ENCODE measurements around the gene SLC26A6. TPM values are rescaled to one million over a fixed set of nuclear protein-coding genes. Genes with fewer than 3 reads are reported as not detected.

SLC26A6 gene
- total and polyA plus RNA-seq, 8 donors: 14.8 to 279 (median 54.0) TPM

DNA sequence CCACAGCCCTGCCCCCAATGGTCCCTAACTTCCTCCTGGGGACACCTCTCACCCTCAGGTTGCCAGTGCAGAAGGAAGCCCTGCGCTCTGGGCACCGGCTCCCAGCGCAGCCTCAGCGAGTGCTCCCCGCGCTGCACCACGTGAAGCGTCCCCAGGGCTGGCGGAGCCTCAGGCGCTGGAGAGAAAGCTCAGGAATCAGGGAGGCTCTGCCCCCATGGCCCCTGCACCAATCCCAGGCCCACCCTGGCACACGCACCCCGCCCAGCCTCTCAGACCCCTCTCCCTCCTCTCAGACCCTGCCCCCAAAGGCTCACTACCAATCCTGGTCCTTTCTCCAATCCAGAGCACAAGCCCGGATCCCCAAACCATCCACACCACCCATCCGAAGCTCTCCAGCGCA is 47.0 kb downstream of the SLC26A6 start:
- peaks cover 0 to 29% (median 0%) of the 10 kb centered on the region in 3 donors for H3K27me3 ChIP-seq
- H3K27ac ChIP-seq: no peak overlapping the region
- no peaks in the 10 kb centered on the region for H3K4me1 ChIP-seq
- TF ChIP-seq, protein P1, sequence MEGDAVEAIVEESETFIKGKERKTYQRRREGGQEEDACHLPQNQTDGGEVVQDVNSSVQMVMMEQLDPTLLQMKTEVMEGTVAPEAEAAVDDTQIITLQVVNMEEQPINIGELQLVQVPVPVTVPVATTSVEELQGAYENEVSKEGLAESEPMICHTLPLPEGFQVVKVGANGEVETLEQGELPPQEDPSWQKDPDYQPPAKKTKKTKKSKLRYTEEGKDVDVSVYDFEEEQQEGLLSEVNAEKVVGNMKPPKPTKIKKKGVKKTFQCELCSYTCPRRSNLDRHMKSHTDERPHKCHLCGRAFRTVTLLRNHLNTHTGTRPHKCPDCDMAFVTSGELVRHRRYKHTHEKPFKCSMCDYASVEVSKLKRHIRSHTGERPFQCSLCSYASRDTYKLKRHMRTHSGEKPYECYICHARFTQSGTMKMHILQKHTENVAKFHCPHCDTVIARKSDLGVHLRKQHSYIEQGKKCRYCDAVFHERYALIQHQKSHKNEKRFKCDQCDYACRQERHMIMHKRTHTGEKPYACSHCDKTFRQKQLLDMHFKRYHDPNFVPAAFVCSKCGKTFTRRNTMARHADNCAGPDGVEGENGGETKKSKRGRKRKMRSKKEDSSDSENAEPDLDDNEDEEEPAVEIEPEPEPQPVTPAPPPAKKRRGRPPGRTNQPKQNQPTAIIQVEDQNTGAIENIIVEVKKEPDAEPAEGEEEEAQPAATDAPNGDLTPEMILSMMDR (IDR thresholded peaks at IDR 0.05): no peak
- TF ChIP-seq POLR2AphosphoS5 (IDR thresholded peaks at IDR 0.05): no peak
- no peak for TF ChIP-seq EP300 (IDR thresholded peaks at IDR 0.05)
- TF ChIP-seq POLR2A (IDR thresholded peaks at IDR 0.05): no peak
- H3K9me3 ChIP-seq: no peaks in the 10 kb centered on the region
- no peak for DNase-seq
- 50 to 69% (median 57%) methylated on average over 6 to 15 of the region's 15 CpGs for WGBS, 5 donors
- intact Hi-C loops (cut with DNase I; ENCODE audit: low total_unique reads): no loop called here
- H3K36me3 ChIP-seq: peaks cover 0 to 11% (median 6%) of the 10 kb centered on the region in 4 donors
- no peak overlapping the region for H3K4me3 ChIP-seq

DNA sequence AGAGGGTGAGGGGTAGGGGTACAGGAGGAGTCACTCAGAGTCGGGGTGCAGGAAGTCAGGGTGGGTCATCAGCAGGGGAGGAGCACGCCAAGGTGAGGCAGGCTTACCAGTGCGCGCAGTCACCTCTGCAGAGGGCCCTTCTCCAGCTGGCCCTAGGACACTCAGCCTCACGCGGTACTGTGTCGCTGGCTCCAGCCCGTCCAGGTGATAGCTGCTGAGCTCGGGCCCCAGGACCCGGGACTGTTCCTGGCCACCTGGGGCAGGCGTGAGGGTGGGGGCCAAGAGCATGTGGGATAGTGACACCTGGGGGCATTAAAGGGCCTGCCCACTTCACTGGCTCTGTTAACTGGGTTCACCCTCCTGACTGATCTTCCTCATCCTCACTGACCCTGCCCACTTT is 47.6 kb downstream of the SLC26A6 start:
- intact Hi-C loops (cut with DNase I; ENCODE audit: low total_unique reads): no loop called here
- Histone ChIP-seq H3K27me3 (peaks cover 0 to 24% (median 0%) of the 10 kb centered on the region in 3 donors), H3K9me3 (no peaks in the 10 kb centered on the region), H3K27ac (no peak overlapping the region), H3K4me3 (no peak overlapping the region), H3K4me1 (no peaks in the 10 kb centered on the region), H3K36me3 (peaks cover 0 to 11% (median 6%) of the 10 kb centered on the region in 4 donors)
- whole genome bisulfite sequencing, 5 donors: 67 to 80% (median 74%) methylated on average over 5 to 11 of the region's 11 CpGs
- DNase-seq: no peak
- TF ChIP-seq EP300 (IDR thresholded peaks at IDR 0.05) (no peak), POLR2AphosphoS5 (IDR thresholded peaks at IDR 0.05) (no peak), POLR2A (IDR thresholded peaks at IDR 0.05) (no peak)
- TF ChIP-seq, protein P1 (IDR thresholded peaks at IDR 0.05): no peak

DNA sequence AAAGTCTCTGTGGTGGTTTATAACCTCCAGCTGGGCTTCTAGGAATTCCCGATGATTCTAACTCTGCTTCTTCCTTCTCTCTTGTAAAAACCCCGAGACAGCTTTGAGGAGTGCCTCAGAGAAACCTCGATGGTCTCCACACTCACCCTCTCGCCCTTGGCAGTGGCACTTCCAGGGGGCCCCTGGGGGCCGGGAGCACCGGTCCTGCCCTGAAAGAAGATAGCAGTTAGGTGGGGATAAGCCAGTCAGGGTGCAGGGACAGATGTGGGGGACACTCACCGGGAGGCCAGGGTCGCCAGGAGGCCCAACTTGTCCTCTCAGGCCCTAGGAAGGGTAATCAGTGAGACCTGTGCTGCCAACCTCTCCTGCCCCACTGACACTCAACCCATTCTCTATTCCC is 49.9 kb downstream of the SLC26A6 start:
- H3K27me3 ChIP-seq: peaks cover 0 to 16% (median 0%) of the 10 kb centered on the region in 3 donors
- no peaks in the 10 kb centered on the region for H3K9me3 ChIP-seq
- TF ChIP-seq POLR2AphosphoS5 (IDR thresholded peaks at IDR 0.05) (no peak), POLR2A (IDR thresholded peaks at IDR 0.05) (no peak), EP300 (IDR thresholded peaks at IDR 0.05) (no peak)
- TF ChIP-seq, protein P1 (IDR thresholded peaks at IDR 0.05): no peak
- 77 to 86% (median 84%) methylated on average over 7 to 8 of the region's 8 CpGs for WGBS, 5 donors
- DNase-seq: no peak
- H3K36me3 ChIP-seq: peaks cover 0 to 11% (median 4%) of the 10 kb centered on the region in 4 donors
- intact Hi-C loops (cut with DNase I; ENCODE audit: low total_unique reads): no loop called here
- no peak overlapping the region for H3K4me3 ChIP-seq
- no peak overlapping the region for H3K27ac ChIP-seq
- H3K4me1 ChIP-seq: no peaks in the 10 kb centered on the region

DNA sequence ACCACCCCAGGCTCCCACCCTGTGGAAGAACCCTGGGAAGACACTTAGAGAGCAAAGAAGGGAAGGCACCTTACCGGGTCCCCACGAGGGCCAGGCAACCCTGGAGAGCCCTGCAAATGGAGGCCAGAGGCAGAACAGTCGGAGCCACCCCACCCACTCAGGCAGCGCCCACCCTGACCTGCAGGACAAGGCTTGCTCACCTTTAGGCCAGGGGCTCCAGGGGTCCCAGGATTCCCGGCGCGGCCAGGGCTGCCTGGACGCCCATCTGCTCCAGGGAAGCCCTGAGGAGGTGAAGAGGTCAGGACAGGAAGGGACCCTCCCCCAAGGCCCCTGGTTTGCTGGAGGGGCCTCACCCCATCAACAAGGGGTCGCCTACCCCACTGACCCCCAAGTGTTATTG is 50.4 kb downstream of the SLC26A6 start:
- no peak for DNase-seq
- Histone ChIP-seq H3K36me3 (peaks cover 0 to 11% (median 4%) of the 10 kb centered on the region in 4 donors), H3K4me3 (no peak overlapping the region), H3K27ac (no peak overlapping the region), H3K9me3 (no peaks in the 10 kb centered on the region), H3K4me1 (no peaks in the 10 kb centered on the region), H3K27me3 (peaks cover 0 to 16% (median 0%) of the 10 kb centered on the region in 3 donors)
- WGBS, 5 donors: 80 to 95% (median 84%) methylated on average over 1 to 9 of the region's 9 CpGs
- intact Hi-C loops (cut with DNase I; ENCODE audit: low total_unique reads): no loop called here
- TF ChIP-seq, protein P1 (IDR thresholded peaks at IDR 0.05): no peak
- no peak for TF ChIP-seq POLR2A (IDR thresholded peaks at IDR 0.05)
- TF ChIP-seq EP300 (IDR thresholded peaks at IDR 0.05): no peak
- no peak for TF ChIP-seq POLR2AphosphoS5 (IDR thresholded peaks at IDR 0.05)
